ENCODE data around the gene LATS1. TPM values are rescaled to one million over a fixed set of nuclear protein-coding genes. Genes with fewer than 3 reads are reported as not detected.

The LATS1 gene
- total RNA-seq: 18.4 and 21.7 TPM in 2 replicates

DNA sequence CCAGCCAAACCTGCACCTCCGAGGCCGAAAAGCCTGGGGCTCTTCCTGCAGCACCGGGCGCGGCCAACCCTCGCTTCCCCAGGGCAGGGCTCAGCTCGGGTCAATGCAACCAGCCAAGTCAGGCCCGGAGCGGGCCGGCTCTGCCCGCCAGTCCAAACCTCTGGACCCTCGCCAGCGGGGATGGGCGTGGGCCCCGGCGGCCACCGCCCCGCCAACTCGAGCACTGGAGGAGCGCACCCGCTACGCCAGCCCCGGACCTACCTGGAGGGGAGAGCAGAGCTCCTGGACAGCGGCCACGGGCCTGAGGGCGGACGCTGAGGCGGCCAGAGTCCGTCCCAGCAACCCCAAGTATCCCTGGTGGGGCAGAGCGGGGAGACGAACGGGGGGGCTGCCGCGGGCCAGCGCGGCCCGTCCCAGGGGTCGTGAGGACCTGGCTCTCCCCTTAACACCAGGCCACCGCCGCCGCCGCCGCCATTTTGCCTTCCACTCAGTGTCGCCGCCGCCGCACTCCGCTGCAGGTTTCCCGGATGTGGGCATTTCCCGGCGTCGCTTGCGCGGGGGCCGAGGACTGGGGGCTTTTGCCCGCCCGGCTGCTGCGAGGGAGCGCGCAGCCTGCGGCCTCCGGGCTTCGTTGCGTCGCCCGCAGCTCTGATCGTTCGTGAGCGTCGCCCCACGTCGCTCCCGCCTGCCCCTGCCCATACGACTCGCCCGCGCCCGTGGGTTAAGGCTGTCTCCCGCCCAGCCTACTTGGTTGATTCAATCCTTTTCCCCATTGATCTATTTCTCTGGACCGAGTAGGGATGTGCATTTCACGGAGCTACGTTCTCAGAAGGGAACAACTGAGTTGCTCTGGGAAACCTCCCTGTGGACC is at the start of gene LATS1:
Gene LATS1, minus strand, starts transcription at position 514 of the 871 bp plus-strand sequence. CDS start 15,975 bp downstream, outside the sequence.

GRCh38 chr6:149749594-149750135 is 31.8 kb upstream of the LATS1 start, which contains the start of gene PCMT1:
Gene PCMT1 (plus strand): TSS chr6:149749741. CDS start chr6:149749902, 161 bp downstream.

GRCh38 chr6:149746147-149746946 is 28.4 kb upstream of the LATS1 start, which contains the start of gene NUP43:
Gene NUP43 (minus strand): TSS chr6:149746529. CDS start chr6:149746495, 34 bp downstream.

DNA sequence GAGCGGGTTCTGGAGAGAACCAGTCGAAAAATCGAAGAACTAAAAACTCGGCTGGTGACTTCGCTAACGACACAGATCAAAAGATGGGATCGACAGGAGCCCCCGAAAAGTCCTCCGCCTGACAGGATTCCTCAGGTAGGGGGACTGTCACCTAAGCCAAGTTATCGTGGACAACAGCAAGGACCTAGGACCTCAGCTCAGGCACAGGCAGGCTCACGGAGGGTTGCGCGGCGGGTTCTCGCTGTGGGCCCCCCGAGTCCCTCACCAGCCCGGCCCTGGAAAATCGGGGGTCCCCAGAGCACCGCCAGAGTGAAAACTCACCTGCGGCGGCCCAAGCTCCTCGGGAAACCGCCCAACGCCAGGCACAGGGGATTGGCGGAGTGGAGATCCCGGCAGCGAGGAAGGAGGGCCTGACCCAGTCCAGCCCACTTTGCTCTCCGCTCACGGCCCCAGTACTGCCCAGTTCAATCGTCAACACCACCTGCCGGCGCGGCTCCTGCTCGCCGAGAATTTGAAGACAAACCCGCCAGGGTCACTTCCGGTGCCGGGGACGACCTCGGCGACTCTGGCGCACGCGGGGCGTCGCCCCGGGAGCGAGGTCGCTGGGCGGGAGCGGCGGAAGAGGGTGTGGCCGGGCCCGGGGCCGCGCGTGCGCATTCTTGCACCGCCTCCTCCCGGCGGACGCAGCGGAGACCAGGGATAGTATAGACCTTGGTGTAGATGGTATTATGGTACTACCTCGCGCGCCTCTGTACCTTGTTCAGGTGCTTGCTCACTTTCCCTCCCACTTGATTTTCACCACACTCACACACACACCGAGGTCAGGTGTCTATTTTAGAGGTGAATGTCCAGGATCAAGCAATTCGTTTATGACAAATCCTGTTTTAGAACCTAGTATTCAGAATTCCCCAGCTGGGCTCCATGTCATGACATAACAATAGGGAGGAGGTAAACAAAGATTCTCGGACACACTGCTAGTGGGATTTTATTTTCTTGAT is 69.5 kb downstream of the LATS1 start, which contains the start of gene KATNA1:
Gene KATNA1, minus strand, starts transcription at position 567 of the 998 bp plus-strand sequence. CDS start 10,167 bp downstream, outside the sequence.

Small RNA genes within 50 kb of the gene (small RNA-seq; reads per million reads assigned to genes)
- not detected for gene RF00019

Other genes with a start within 250 kb of the LATS1 start
- gene ZC3H12D, start 233.1 kb downstream of the LATS1 start, total RNA-seq: under 0.01 and 0.37 TPM in 2 replicates
- 21.3 and 23.3 TPM in 2 replicates for gene PPIL4, start 172.1 kb downstream of the LATS1 start, total RNA-seq
- 37.1 and 53.6 TPM in 2 replicates for gene GINM1, start 151.7 kb downstream of the LATS1 start, total RNA-seq
- 19.8 and 23.1 TPM in 2 replicates for gene KATNA1, start 69.4 kb downstream of the LATS1 start, total RNA-seq
- gene NUP43, start 28.4 kb upstream of the LATS1 start, total RNA-seq: 25.7 and 38.3 TPM in 2 replicates
- 112 and 144 TPM in 2 replicates for gene PCMT1, start 31.6 kb upstream of the LATS1 start, total RNA-seq
- gene LRP11, start 146.3 kb upstream of the LATS1 start, total RNA-seq: 47.3 and 50.0 TPM in 2 replicates
- gene RAET1E, start 180.0 kb upstream of the LATS1 start, total RNA-seq: 1.5 and 2.2 TPM in 2 replicates
- 1.4 and 2.6 TPM in 2 replicates for gene RAET1G, start 205.0 kb upstream of the LATS1 start, total RNA-seq
- 1.5 and 2.2 TPM in 2 replicates for gene ULBP2, start 223.9 kb upstream of the LATS1 start, total RNA-seq
- gene ULBP1, start 245.8 kb upstream of the LATS1 start, total RNA-seq: 0.37 and 0.59 TPM in 2 replicates